GM18867 (cell line): ENCODE measurements around the gene ADCY5.

Experiments
- ATAC-seq: cut with Tn5 transposase; IDR thresholded peaks from one replicate; pipeline ENCODE4 v1.9.1; 2021; ENCODE audit warnings: mild to moderate bottlenecking, moderate library complexity; ENCODE audit not compliant: unreplicated experiment

ADCY5 gene

GRCh38 chr3:123372686-123373473 is 76.0 kb downstream of the ADCY5 start:
- no peak for ATAC-seq

GRCh38 chr3:123371859-123372685 is 76.8 kb downstream of the ADCY5 start:
- no peak for ATAC-seq

- ATAC-seq = no peak
Measured at GRCh38 chr3:123371426-123371825, 77.5 kb downstream of the ADCY5 start.

- ATAC-seq = no peak
Measured at GRCh38 chr3:123370819-123371218, 78.1 kb downstream of the ADCY5 start.

GRCh38 chr3:123369085-123369484 is 79.8 kb downstream of the ADCY5 start:
- no peak for ATAC-seq

- no peak for ATAC-seq
Measured at GRCh38 chr3:123367467-123368154, 81.3 kb downstream of the ADCY5 start.

- ATAC-seq = no peak
Measured at GRCh38 chr3:123365450-123366143, 83.3 kb downstream of the ADCY5 start.

GRCh38 chr3:123361071-123361470 is 87.8 kb downstream of the ADCY5 start:
- ATAC-seq = no peak

- ATAC-seq = no peak
Measured at GRCh38 chr3:123357275-123357674, 91.6 kb downstream of the ADCY5 start.

GRCh38 chr3:123353850-123354233 is 95.0 kb downstream of the ADCY5 start:
- ATAC-seq = no peak

- no peak for ATAC-seq
Measured at GRCh38 chr3:123353227-123353849, 95.6 kb downstream of the ADCY5 start.

- no peak for ATAC-seq
Measured at GRCh38 chr3:123352134-123352554, 96.7 kb downstream of the ADCY5 start.

- ATAC-seq = no peak
Measured at GRCh38 chr3:123351501-123351900, 97.4 kb downstream of the ADCY5 start.

GRCh38 chr3:123350971-123351370 is 97.9 kb downstream of the ADCY5 start:
- no peak for ATAC-seq

GRCh38 chr3:123349566-123350435 is 99.1 kb downstream of the ADCY5 start:
- ATAC-seq = no peak

- ATAC-seq = no peak
Measured at GRCh38 chr3:123349201-123349535, 99.7 kb downstream of the ADCY5 start.

- no peak for ATAC-seq
Measured at GRCh38 chr3:123348471-123349200, 100.3 kb downstream of the ADCY5 start.

- no peak for ATAC-seq
Measured at GRCh38 chr3:123347691-123348264, 101.1 kb downstream of the ADCY5 start.

GRCh38 chr3:123347205-123347604 is 101.7 kb downstream of the ADCY5 start:
- ATAC-seq = no peak
